SH-SY5Y (cell line): ENCODE data around the gene RRP8.

Source experiments
- GATA2 ChIP-seq: IDR thresholded peaks from 2 replicates; pipeline ENCODE4 v1.6.1; 2011; ENCODE audit warnings: mild to moderate bottlenecking, low read depth, low read length
- GATA3 ChIP-seq: IDR thresholded peaks from 2 replicates; pipeline ENCODE4 v1.6.1; 2011; ENCODE audit warnings: low read depth, mild to moderate bottlenecking, low read length, moderate library complexity

The RRP8 gene

DNA sequence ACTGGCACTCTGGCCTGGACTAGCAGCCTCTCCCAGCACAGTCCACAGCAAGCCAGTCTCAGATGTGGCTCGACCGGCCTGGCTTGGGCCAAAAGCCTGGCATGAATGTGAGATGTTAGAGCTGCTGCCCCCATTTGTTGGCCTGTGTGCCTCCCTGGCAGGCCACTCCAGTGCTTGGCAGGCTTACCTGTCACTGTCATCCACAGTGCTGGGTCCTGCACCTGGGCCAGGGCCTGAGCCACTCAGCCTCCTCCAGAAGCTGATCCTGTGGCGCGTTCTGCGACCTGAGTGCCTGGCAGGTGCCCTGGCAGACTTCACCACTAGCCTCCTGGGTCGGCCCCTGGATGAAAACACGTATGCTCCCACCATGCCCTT is 36.1 kb downstream of the RRP8 start:
- no peak for TF ChIP-seq GATA2
- TF ChIP-seq GATA3: no peak

DNA sequence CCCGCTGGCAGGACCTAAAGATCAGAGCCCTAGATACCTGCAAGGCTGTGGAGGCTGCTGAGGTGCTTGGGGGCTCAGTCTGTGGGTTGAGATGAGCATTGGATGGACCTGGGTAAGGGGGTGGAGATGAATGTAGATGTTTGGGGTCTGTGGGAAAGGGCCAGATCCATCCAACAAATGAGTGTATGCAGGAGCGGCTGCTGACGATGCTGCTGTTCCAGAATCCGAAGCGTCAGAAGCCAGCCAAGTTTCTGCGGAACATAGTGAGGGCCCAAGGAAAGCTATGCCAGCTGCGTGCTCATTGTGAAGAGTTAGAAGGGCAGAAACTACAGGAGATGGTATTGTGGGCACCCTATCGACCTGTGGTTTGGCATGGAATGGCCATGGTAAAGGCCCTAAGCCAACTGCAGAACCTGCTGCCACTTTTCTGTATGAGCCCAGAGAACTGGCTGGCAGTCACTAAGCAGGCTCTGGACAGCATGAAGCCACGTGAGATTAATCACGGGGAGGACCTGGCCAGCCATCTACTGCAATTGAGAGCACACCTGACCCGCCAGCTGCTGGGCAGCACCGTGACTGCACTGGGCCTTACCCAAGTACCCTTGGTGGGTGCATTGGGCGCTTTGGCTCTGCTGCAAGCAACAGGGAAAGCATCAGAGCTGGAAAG is 36.6 kb downstream of the RRP8 start:
- TF ChIP-seq GATA2: no peak
- no peak for TF ChIP-seq GATA3

DNA sequence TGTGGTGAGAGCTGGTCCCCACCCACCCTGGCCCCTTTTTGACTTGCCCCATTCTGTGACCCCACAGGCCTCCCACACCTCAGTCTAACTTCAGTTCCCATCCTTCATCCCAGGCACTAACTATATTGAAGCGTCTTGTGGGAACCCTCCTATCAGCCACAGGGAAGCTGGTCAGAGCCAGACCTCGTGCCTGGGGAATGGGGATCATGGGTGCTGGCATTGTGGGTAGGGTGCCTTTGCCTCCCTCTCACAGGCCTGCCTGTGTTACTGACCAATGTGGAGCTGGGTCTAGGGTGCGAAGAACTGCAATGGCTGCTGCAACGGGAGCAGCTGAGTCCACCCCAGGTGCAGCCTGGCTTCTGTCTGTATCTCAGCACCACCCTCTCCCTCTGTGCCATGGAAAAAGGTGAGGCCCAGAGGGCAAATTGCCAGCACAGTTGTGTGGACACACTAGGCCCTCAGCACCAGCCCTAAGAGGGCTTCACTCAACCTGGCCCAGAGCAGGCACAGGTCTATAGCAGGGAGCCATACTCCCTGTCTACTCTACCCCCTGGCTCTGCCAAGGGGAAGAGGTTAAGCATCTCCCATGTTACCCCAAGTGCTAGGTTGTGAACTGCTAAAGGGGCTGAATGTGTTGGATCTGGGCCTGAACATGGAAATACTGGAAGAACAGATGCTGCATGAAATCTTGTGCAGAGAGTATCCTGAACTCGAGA is 37.3 kb downstream of the RRP8 start:
- TF ChIP-seq GATA2: no peak
- TF ChIP-seq GATA3: no peak

DNA sequence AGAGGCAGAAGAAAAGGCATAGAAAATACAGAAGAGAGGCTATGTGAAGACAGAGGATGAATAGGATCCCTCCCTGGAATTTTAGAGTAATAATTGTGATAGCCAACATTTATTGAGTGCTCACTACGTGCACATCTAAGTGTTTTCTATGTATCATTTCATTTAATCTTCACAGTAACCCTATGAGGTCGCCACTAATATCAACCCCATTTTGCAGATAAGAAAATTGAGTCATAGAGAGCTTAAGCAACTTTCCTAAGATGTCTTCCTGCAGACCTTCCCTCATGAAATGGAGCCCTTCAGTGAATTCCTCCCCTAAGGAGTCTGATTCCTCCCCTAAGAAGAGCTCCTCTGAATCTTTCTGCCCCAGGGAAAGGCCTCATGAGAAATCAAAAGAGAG is 38.1 kb downstream of the RRP8 start:
- TF ChIP-seq GATA3 (no peak), GATA2 (no peak)

DNA sequence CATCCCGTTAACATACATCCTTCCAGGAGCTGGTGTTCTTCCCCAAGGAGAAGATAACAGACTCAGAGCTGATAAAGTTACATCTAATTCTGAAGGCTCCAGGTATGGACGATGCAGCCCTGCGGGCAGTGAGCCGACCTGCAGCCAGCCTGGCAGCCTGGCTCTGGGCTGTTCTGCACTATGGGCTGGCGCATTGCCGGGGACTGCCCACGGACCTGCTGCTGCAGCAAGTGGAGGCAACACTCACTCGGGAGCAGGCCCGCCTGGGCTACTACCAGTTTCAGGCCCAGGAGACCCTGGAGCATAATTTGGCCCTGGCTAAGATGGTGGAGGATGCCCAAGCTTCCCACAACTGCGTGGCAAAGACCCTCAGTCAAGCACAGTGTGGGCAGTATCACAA is 39.7 kb downstream of the RRP8 start:
- no peak for TF ChIP-seq GATA2
- TF ChIP-seq GATA3: no peak

DNA sequence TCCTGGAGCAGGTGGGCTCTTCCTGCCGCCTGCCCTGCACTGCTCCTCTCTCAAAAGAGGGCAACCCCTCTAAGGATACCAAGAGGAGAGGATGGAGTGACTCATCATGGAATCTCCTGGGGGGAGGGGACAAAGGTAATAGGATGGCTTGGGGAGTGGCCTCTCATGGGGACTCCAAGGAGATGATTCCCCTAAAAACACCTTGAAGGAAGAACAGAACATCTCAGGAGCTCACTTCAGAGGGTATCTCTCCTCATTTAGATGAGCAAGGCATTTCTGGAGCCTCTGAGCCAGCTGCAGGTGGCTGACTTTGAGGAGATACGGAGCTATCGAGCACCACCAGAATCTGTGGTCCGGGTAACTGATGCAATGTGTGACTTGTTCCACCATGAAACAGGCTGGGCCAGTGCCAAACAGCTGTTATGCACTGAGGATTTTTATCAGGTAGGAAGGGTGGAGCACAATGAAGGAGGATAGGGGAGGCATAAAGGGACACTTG is 40.2 kb downstream of the RRP8 start:
- TF ChIP-seq GATA3: no peak
- no peak for TF ChIP-seq GATA2

DNA sequence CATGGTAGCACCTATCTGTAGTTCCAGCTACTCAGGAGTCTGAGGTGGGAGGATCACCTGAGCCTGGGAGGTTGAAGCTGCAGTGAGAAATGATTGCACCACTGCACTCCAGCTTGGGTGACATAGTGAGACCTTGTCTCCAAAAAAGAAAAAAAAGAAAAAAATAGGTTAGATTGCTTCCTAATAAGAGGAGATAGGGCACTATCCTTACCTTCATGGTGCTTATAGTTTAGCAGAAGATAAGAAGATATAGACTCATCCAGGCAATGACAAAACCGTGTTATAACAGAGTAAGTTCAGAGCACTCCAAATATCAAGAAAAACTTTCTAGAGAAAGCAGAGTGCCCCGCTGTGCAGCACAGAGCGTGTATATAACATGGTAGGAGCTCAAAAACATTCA is 42.1 kb downstream of the RRP8 start:
- TF ChIP-seq GATA2 (no peak), GATA3 (no peak)

DNA sequence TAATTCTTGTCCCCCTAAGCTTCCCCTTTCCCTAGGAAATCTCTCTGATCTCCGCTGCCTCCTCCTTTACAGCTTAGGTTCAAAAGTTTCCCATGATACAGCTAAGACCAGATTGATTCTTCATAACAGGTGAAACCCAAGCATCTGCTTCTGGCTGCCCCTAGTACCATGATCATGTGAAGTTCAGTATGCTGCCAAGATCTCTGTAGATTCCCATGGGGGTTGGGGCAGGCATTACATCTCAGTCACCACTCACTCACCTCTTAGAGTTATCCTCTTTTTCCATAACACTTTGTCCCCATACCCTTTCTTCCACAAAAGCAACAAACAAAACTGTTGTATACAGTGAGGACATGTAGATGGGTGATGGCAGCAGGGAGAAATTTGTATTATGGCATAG is 44.0 kb downstream of the RRP8 start:
- TF ChIP-seq GATA3 (no peak), GATA2 (no peak)

DNA sequence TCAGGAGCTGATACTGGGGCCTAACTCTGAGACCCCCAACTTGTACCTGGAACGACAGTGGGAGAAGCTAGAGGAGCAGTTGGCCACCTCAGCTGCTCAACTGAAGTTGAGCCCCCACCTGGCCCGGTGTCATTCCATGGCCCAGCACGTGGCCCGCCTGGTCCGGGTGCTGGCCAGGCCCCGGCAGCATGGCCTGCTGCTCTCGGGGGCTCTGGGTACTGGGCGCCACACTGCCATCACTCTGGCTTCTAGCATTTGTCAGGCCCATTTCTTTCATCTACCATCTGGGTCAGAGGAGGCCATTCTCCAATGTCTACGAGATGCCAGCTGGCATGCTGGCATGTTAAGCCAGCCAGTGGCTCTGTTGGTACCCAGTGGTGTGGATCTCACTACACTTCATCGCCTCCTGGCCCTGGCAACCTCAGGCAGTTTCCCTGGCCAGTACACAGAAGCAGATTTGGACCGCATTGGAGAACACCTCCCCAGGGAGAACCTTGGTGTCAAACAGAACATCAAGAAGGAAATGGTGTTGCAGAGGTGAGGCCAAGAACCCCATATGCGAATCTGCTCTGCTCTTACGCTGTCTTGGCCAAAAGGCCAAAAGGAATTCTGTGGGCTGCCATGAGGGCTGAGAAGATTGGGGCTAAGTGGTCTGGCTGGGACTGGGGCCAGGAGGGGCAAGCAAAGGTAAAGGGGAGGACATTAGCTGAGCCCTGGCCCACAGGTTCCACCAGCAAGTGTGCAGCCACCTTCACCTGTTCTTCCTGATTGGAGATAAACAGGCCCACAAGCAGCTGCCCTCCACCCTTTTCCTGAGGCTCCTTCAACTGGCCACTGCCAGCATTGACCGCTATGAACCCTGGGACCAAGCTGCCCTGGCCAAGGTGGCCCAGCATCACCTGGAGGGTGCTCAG is 45.4 kb downstream of the RRP8 start:
- TF ChIP-seq GATA2 (no peak), GATA3 (no peak)

DNA sequence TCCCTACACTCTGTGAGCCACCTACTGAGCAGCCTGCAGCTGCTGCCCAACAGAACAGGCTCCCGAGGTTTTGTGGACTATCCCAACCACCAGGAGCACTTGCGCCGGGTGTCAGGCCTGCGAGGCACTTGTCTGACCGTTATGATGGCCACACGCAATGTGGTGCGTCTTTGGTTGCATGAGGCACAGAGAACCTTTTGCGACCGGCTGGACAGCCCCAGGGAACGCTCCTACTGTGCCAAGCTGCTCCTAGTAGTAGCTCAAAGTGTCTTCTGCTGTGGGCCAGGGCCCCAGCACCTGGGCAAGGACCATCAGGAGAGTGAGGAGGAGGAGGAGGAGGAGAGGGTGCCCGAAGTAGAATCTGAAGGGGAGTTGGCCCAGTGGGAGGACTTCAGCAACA is 46.4 kb downstream of the RRP8 start:
- TF ChIP-seq GATA2 (no peak), GATA3 (no peak)

DNA sequence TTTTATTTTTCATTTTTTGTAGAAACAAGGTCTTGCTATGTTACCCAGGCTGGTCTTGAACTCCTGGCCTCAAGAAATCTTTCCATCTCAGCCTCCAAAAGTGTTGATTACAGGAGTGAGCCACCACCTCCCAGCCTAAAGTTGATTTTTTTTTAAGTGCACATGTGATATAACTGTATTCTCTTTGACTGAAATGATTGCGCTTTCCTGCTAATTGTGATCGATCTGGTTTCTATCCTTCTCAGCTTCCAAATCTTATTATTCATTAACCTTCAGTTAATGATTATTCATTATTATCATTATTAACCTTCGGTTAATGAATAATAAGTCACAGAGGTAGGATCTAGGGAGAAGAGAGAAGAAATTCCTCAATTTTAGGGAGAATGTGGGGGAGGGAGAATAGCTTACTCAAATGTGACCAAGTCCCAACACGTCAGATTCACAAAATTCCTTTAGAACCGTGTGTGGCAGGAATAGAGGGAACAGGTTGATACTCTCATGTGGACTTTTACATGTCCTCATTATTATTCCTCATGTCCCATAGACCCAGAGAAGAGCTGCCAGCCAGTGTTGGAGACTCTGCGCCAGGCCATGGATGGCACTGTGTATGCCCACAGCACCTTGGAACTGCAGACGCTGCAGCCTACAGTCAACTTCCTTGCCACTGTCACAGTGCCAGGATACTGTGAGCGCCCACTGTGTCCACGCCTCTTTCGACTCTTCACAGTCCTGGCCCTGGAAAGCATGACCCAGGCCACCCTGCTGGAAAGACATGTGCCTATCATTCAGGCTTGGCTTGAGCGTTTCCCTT is 47.1 kb downstream of the RRP8 start:
- no peak for TF ChIP-seq GATA2
- TF ChIP-seq GATA3: no peak

DNA sequence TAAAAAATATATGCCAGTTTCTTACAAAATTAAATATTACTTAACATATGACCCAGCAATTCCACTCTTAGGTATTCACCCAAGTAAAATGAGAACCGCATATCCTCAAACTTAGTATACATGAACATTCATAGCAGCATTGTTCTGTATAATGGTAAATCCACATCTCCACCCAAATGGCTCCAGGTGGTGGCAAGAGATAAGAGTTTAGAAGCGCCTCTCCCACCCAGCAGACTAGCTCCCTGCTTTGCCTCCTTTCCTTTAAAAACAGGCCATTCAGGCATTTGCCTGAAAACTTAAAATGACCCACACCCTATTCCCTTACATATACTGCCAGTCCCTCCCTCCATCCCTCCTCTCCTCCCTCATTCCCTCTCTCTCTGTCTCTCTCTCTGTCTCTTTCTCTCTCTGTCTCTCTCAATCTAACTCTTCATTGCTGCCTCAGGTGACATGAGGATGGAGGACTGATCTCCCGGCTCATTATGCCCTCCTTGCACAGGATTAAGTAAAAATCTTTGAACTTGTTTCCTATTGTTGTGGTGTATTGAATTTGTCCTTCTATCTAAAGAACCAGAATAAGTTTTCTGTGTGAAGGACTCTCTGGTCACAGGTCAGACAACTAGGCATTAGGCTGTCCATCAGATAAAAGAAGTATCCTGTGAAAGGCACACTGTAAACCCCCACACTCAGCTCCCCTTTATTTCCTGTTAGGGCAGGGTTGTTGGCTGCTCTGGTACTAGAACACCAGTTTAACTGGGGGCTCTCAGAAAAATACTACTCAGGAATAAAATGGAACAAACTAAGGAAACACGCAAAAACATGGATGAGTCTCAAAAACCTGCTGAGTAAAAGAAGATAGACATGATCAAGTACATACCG is 48.3 kb downstream of the RRP8 start:
- TF ChIP-seq GATA2: no peak
- no peak for TF ChIP-seq GATA3

DNA sequence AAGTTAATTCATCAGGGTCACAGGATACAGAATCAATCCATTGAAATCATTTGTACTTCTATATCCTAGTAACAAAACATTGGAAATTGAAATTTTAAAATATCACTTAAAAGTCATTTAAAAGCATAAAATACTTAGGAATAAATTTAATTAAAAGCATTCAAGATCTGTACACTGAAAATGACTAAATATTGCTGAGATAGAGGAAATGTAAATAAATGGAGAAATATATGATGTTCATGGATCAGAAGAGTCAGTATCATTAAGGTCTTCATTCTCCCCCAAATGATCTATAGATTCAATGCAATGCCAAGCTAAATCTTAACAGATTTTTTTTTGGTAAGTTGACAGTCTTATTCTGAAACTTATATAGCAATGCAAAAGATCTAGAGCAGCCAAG is 49.8 kb downstream of the RRP8 start:
- TF ChIP-seq GATA3 (no peak), GATA2 (no peak)

DNA sequence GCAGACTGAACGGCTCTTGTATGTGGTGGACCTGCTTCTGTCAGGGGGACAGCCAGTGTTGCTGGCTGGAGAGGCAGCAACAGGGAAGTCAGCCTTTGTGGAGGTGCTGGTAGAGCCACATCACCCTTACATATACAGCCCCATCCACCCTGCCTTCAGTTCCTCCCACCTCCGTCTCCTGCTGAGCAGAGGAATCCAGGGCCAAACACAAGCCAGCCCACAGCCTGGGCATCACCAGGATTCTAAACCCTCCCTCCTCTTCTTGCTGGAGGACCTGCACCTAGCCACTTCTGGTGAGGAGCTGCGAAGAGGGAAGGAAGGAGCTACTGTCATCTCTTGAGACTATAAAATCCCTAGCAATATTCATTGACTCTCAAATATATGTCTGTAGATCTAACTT is 54.8 kb downstream of the RRP8 start:
- TF ChIP-seq GATA2: no peak
- no peak for TF ChIP-seq GATA3
